Activated naive CD4-positive, alpha-beta T cell treated with anti-CD3 and anti-CD28 coated beads for 36 hours (primary cell): ENCODE measurements around the gene PIGL. TPM values are rescaled to one million over a fixed set of nuclear protein-coding genes. Genes with fewer than 3 reads are reported as not detected.
"Not testable (repeated sequence)": the region's sequence is repeated elsewhere in the genome, so short reads cannot be mapped to it uniquely, and the experiment has no call there.

Experiments
- CTCF ChIA-PET: fragments of 350-600 bp; sonication (Branson Sonifier 250); formaldehyde crosslinking; loops from one replicate; lab custom pipeline; 2021; ENCODE audit warnings: antibody characterized with exemption; lab: Charles Lee
- DNase-seq: peaks from one replicate; pipeline ENCODE4 v3.0.0-alpha.2; 2020
- H3K27ac Mint-ChIP-seq: one replicate; pipeline ENCODE4 v1.8.0; 2021; ENCODE audit warnings: mild to moderate bottlenecking, mixed read lengths
- H3K27me3 Mint-ChIP-seq: one replicate; pipeline ENCODE4 v1.8.0; 2021; ENCODE audit warnings: low read depth, mixed read lengths
- H3K36me3 Mint-ChIP-seq: one replicate; pipeline ENCODE4 v1.8.0; 2021; ENCODE audit warnings: low read depth, mixed read lengths
- H3K4me1 Mint-ChIP-seq: one replicate; pipeline ENCODE4 v1.8.0; 2021; ENCODE audit warnings: low read depth, mixed read lengths
- H3K4me3 Mint-ChIP-seq: one replicate; pipeline ENCODE4 v1.8.0; 2021; ENCODE audit warnings: mild to moderate bottlenecking, moderate library complexity, mixed read lengths
- H3K9me3 Mint-ChIP-seq: one replicate; pipeline ENCODE4 v1.8.0; 2021; ENCODE audit warnings: mixed read lengths
- intact Hi-C: fragments of 100-400 bp; cut with micrococcal nuclease; formaldehyde crosslinking; loops from one replicate; pipeline ENCODE4 v1.15.1; 2023
- total RNA-seq, 2 experiments: library from RNA; stranded (reverse); gene quantifications; one replicate each; pipeline ENCODE4 v1.2.3, GENCODE V29; 2021

PIGL gene
- total RNA-seq = 10 to 100 TPM; 40.4 to 42.4 TPM

- peak within 1 kb of the TSS; percentile 95 for H3K27ac Mint-ChIP-seq
- DNase-seq = peak; percentile 95
- peak within 1 kb of the TSS; percentile 99 for H3K4me3 Mint-ChIP-seq
- no peaks in the 10 kb centered on the region for H3K27me3 Mint-ChIP-seq
- H3K9me3 Mint-ChIP-seq = no peaks in the 10 kb centered on the region
- intact Hi-C loops = loop anchor here (1.0 to 5.0 kb wide), 6 partner anchors 12 to 1065 kb away; partner anchors contain the start of genes COPS3, TTC19, ZNF624 and ZSWIM7
- peaks cover 2% of the 10 kb centered on the region for H3K36me3 Mint-ChIP-seq
- CTCF ChIA-PET = interaction anchor here (0.6 to 1.5 kb wide), 4 partner anchors 9 to 136 kb away, joined by 3 to 7 read pairs (median 4); partner anchors contain the start of gene CENPV
- H3K4me1 Mint-ChIP-seq = peaks cover 39% of the 10 kb centered on the region
Observed at GRCh38 chr17:16217002-16217635, at the start of gene PIGL. Gene PIGL (plus strand): TSS chr17:16217210. CDS start chr17:16217227, 17 bp downstream.

- Mint-ChIP-seq H3K4me3 (no peak overlapping the region), H3K4me1 (peaks cover 8% of the 10 kb centered on the region), H3K9me3 (no peaks in the 10 kb centered on the region), H3K27me3 (no peaks in the 10 kb centered on the region), H3K36me3 (peaks cover 6% of the 10 kb centered on the region), H3K27ac (no peak overlapping the region)
- CTCF ChIA-PET = no interaction called here
- DNase-seq = no peak
- intact Hi-C loops = no loop called here
Observed at GRCh38 chr17:16171613-16172012, 45.4 kb upstream of the PIGL start.

GRCh38 chr17:16178836-16179235, 38.2 kb upstream of the PIGL start:
- intact Hi-C loops = no loop called here
- no peak overlapping the region for H3K27ac Mint-ChIP-seq
- DNase-seq = no peak
- H3K9me3 Mint-ChIP-seq = no peaks in the 10 kb centered on the region
- no peaks in the 10 kb centered on the region for H3K27me3 Mint-ChIP-seq
- H3K36me3 Mint-ChIP-seq = peaks cover 9% of the 10 kb centered on the region
- H3K4me3 Mint-ChIP-seq = no peak overlapping the region
- peaks cover 14% of the 10 kb centered on the region for H3K4me1 Mint-ChIP-seq
- CTCF ChIA-PET = no interaction called here

GRCh38 chr17:16181581-16181980, 35.4 kb upstream of the PIGL start:
- Mint-ChIP-seq H3K27me3 (no peaks in the 10 kb centered on the region), H3K27ac (no peak overlapping the region)
- CTCF ChIA-PET = interaction anchor here (0.6 kb wide), 1 partner anchor 222 kb away, joined by 6 read pairs; no protein-coding TSS in a partner anchor

GRCh38 chr17:16187642-16188041, 29.4 kb upstream of the PIGL start:
- CTCF ChIA-PET = interaction anchor here (0.7 kb wide), 1 partner anchor 297 kb away, joined by 7 read pairs; no protein-coding TSS in a partner anchor
- H3K4me3 Mint-ChIP-seq = no peak overlapping the region
- no peak for DNase-seq
- H3K27ac Mint-ChIP-seq = no peak overlapping the region
- no peaks in the 10 kb centered on the region for H3K27me3 Mint-ChIP-seq
- peaks cover 24% of the 10 kb centered on the region for H3K36me3 Mint-ChIP-seq
- intact Hi-C loops = no loop called here
- peaks cover 24% of the 10 kb centered on the region for H3K4me1 Mint-ChIP-seq
- no peaks in the 10 kb centered on the region for H3K9me3 Mint-ChIP-seq

More at GRCh38 chr17:16181581-16181980, 35.4 kb upstream of the PIGL start:
- no peak for DNase-seq
- intact Hi-C loops = no loop called here
- H3K36me3 Mint-ChIP-seq = peaks cover 19% of the 10 kb centered on the region
- no peak overlapping the region for H3K4me3 Mint-ChIP-seq
- peaks cover 25% of the 10 kb centered on the region for H3K4me1 Mint-ChIP-seq
- H3K9me3 Mint-ChIP-seq = no peaks in the 10 kb centered on the region

- no peak overlapping the region for H3K27ac Mint-ChIP-seq
- intact Hi-C loops = loop anchor here (10.0 kb wide), 1 partner anchor 55 kb away; no protein-coding TSS in a partner anchor
- DNase-seq = no peak
- peaks cover 29% of the 10 kb centered on the region for H3K36me3 Mint-ChIP-seq
- H3K4me3 Mint-ChIP-seq = no peak overlapping the region
- H3K9me3 Mint-ChIP-seq = no peaks in the 10 kb centered on the region
- CTCF ChIA-PET = interaction anchor here (0.9 to 1.2 kb wide), 2 partner anchors 11 to 26 kb away, joined by 3 read pairs; partner anchors contain the start of gene NCOR1
- no peaks in the 10 kb centered on the region for H3K27me3 Mint-ChIP-seq
- H3K4me1 Mint-ChIP-seq = peaks cover 13% of the 10 kb centered on the region
Observed at GRCh38 chr17:16189791-16190348, 27.1 kb upstream of the PIGL start.

GRCh38 chr17:16190703-16191360, 26.2 kb upstream of the PIGL start:
- Mint-ChIP-seq H3K4me1 (peaks cover 15% of the 10 kb centered on the region), H3K27ac (no peak overlapping the region)

GRCh38 chr17:16191604-16192003, 25.4 kb upstream of the PIGL start:
- no peaks in the 10 kb centered on the region for H3K9me3 Mint-ChIP-seq
- H3K4me3 Mint-ChIP-seq = no peak overlapping the region
- peaks cover 15% of the 10 kb centered on the region for H3K4me1 Mint-ChIP-seq
- no peak overlapping the region for H3K27ac Mint-ChIP-seq
- H3K36me3 Mint-ChIP-seq = peaks cover 23% of the 10 kb centered on the region
- intact Hi-C loops = loop anchor here (10.0 kb wide), 1 partner anchor 57 kb away; no protein-coding TSS in a partner anchor
- H3K27me3 Mint-ChIP-seq = no peaks in the 10 kb centered on the region
- CTCF ChIA-PET = no interaction called here
- DNase-seq = no peak

More at GRCh38 chr17:16190703-16191360, 26.2 kb upstream of the PIGL start:
- no peaks in the 10 kb centered on the region for H3K27me3 Mint-ChIP-seq
- intact Hi-C loops = loop anchor here (10.0 kb wide), 1 partner anchor 56 kb away; no protein-coding TSS in a partner anchor
- H3K4me3 Mint-ChIP-seq = no peak overlapping the region
- H3K36me3 Mint-ChIP-seq = peaks cover 24% of the 10 kb centered on the region
- H3K9me3 Mint-ChIP-seq = no peaks in the 10 kb centered on the region
- DNase-seq = no peak
- CTCF ChIA-PET = no interaction called here

- DNase-seq, H3K27me3 Mint-ChIP-seq, CTCF ChIA-PET, H3K9me3 Mint-ChIP-seq, H3K27ac Mint-ChIP-seq, H3K4me3 Mint-ChIP-seq: not testable (repeated sequence)
- H3K4me1 Mint-ChIP-seq = peaks cover 19% of the 10 kb centered on the region
- peaks cover 26% of the 10 kb centered on the region for H3K36me3 Mint-ChIP-seq
- intact Hi-C loops = loop anchor here (10.0 kb wide), 1 partner anchor 60 kb away; no protein-coding TSS in a partner anchor
Observed at GRCh38 chr17:16194307-16194835, 22.6 kb upstream of the PIGL start.

- Mint-ChIP-seq H3K9me3 (no peaks in the 10 kb centered on the region), H3K27me3 (no peaks in the 10 kb centered on the region), H3K4me1 (peaks cover 35% of the 10 kb centered on the region), H3K4me3 (no peak overlapping the region), H3K27ac (no peak overlapping the region), H3K36me3 (peaks cover 16% of the 10 kb centered on the region)
- CTCF ChIA-PET = no interaction called here
- DNase-seq = no peak
- intact Hi-C loops = loop anchor here (10.0 kb wide), 1 partner anchor 62 kb away; no protein-coding TSS in a partner anchor
Observed at GRCh38 chr17:16197276-16197675, 19.7 kb upstream of the PIGL start.

GRCh38 chr17:16199093-16199492, 17.9 kb upstream of the PIGL start:
- intact Hi-C loops = loop anchor here (10.0 kb wide), 1 partner anchor 64 kb away; no protein-coding TSS in a partner anchor
- DNase-seq = no peak
- Mint-ChIP-seq H3K4me3 (no peak overlapping the region), H3K27ac (no peak overlapping the region), H3K36me3 (peaks cover 9% of the 10 kb centered on the region), H3K27me3 (no peaks in the 10 kb centered on the region), H3K4me1 (peaks cover 52% of the 10 kb centered on the region), H3K9me3 (no peaks in the 10 kb centered on the region)
- CTCF ChIA-PET = no interaction called here

GRCh38 chr17:16201693-16202131, 15.3 kb upstream of the PIGL start:
- DNase-seq, H3K4me3 Mint-ChIP-seq, intact Hi-C loops, H3K27ac Mint-ChIP-seq, H3K9me3 Mint-ChIP-seq, H3K36me3 Mint-ChIP-seq, H3K27me3 Mint-ChIP-seq: not testable (repeated sequence)
- peaks cover 61% of the 10 kb centered on the region for H3K4me1 Mint-ChIP-seq
- CTCF ChIA-PET = interaction anchor here (0.7 kb wide), 1 partner anchor 150 kb away, joined by 3 read pairs; no protein-coding TSS in a partner anchor
